ENCODE results near the gene INTS1.

Gene INTS1

DNA sequence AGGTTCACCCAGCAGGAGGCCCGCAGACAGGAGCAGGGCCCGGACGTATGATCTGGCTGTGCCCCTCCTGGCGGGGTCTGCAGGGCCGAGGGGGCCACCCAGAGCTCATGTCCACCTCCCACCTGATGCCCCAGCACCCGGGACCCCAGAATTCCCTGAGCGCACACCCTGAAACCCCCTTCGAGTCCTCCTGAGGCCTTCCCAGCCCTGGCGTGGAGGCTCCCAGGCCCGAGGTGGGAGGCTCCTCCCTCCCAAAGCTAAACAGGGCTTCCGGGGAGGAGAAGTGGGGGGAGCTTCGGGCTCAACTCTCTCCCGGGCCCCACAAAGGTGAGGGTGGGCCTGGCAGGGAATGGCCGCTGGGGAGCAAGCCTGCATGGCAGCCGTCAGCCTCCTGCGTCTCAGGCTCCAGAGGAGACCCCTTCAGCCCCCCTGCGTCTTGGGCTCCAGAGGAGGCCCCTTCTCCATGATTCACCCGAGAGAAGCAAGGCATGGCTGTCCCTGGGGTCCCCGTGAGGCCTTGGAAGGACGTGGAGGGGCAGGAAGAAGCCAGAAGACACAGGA lies 75.2 kb downstream of the INTS1 start:
- DNase-seq: no peak

DNA sequence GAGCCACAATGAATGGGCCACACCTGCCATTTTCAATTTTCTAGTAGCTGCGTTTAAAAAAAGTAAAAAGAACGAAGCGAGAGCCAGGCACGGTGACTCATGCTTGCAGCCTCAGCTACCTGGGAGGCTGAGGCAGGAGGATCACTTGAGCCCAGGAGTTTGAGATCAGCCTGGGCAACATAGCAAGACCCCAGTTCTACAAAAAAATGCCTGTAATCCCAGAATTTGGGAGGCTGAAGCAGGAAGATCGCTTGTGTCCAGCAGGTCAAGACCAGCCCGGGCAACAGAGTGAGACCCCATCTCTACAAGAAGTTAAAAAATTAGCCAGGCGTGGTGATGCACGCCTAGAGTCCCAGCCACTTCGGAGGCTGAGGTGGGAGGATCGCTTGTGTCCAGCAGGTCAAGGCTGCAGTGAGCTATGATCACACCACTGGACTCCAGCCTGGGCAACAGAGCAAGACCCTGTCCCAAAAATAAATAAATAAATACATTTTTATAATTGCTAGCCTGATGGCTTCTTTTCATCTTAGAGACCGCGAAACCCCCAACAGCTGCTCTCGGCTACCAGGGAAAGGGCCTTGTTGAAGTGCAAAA lies 77.0 kb downstream of the INTS1 start:
- DNase-seq: no peak

DNA sequence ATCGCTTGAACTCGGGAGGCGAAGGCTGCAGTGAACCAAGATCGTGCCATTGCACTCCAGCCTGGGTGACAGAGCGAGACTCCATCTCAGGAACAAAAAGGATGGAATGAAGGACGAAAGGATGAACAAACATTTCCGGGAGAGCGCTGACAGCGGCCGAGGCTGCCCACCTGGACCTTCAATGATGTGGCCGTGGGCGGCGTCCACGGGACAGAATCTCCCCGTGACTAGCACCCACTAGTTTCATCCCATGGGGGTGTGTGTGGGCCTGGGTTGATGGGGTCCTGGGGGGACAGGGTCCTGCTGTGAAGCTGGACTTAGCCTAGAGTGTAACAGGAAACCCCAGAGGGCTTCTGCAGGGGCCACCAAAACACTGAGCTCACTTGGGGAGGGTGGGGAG lies 77.7 kb downstream of the INTS1 start:
- no peak for DNase-seq

DNA sequence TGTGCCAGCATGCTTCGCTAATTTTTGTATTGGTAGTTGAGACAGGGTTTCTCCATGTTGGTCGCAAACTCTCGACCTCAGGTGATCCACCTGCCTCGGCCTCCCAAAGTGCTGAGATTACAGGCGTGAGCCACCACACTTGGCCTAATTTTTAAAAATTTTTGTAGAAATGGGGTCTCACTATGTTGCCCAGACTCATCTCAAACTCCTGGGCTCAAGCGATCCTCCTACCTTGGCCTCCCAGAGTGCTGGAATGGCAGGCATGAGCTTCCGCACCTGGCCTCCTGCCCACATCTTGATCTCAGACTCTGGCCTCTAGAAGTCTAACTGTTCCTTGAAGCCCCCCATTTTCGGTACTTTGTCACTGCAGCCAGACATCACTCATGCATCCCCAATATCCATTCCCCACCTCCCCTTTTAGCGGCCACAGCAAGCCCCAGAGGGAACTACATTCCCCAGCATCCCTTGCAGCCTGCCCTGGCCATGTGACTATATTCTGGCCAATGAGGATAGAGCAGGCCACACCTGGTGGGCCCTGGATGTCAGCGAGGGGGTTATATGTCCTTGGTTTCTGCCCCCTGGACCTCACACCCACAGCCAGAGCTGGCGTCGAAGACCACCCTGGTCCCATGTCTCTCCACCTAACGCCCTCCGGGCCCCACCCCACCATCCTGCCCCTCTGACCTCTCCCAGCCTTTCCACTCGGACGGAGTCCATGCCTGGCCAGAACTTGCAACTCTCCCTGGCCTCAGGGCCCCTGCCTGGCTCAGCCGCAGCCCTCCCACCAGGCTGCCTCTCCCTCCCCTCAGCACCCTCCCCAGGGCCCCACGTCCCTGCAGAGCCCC lies 78.7 kb downstream of the INTS1 start:
- no peak for DNase-seq

DNA sequence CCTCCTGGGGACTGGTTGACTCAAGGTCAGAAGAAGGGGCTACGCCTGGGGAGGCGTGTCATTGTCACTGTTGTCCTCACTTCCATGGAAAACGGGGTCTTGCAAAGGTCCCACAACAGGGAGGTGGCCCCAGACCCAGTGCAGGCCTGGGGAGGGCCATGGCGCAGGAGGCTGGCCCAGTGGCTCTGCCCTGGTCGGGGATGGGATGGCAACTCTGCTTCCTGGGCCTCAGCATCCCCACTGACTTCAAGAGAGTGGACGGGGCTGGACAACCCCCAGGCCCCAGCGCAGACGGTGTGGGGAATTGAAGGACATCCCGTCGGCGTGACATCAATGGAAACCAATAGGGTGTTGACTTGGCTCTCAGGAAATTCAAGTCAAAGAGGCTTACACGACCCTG lies 80.1 kb downstream of the INTS1 start:
- no peak for DNase-seq

DNA sequence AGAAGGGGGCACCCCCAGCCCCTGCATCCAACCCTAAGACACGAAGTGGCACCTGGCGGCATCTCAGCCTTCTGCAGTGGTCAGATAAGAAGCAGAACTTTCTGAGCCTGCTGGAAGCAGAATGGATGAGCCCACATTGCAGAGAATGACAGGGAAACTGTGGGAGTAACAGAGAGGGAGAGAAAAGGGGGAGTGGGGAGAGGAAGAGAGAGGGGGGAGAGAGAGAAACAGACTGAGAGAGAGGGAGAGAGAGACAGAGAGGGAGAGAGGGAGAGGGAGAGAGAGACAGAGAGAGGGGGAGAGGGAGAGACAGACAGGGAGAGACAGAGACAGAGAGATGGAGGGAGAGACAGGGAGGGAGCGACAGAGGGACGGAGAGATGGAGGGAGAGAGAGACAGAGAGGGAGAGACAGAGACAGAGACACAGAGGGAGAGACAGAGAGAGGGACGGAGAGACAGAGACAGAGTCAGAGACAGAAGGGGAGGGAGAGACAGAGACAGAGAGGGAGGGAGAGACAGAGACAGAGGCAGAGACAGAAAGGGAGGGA lies 80.9 kb downstream of the INTS1 start:
- DNase-seq: no peak

DNA sequence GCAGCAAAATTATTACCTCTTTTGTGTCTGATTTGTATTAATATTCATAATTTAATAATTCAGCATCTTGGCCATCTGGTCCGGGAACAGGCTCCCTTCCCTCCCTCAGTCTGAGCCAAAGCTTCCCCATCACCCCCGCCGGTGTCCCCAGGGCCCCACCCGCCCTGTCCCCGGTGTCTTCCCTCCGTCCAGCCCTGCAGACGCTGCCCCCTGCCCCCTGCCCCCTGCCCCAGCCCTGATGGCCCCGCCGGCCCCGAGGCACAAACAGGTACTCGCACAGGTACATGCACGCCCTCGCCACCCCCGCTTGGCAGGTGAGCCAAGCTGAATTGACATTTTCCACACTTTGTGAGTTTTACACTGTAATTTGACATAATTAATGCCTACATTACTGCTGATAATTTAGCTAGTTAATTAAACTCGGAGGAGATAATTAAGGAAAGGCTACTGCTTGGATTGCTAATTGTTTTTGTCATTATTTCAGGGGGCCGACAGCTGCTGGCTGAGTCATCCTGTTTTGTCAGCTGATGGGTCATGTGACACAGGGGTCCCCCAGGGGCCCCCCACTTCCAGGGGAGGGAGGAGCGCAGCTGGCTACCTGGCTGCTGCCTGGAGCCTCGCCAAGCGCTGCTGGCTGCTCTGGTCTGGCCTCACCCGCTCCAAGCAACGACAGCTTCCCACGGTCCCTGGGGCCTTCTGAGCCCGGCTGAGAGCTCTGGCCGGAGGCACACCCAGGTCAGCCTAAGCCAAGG lies 81.5 kb downstream of the INTS1 start:
- no peak for DNase-seq

DNA sequence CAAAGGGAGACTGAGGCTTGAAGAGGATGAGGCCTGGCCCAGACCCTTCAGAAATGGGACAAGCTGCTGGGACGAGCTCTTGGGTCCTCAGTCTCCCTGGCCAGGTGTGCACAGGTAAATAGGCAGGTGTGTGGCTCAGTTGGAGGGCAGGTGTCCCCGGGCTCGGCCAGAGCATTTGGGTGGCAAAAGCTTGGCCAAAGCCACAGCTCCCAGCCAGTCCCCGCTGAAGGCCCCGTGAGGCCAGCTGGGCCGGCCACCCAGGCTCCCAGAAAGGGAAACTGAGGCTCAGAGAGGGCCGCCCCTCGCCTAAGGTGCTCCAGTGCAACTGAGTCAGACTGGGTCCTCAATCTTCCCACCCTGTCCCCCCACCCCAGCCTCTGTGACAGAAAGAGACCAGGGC lies 82.2 kb downstream of the INTS1 start:
- no peak for DNase-seq

DNA sequence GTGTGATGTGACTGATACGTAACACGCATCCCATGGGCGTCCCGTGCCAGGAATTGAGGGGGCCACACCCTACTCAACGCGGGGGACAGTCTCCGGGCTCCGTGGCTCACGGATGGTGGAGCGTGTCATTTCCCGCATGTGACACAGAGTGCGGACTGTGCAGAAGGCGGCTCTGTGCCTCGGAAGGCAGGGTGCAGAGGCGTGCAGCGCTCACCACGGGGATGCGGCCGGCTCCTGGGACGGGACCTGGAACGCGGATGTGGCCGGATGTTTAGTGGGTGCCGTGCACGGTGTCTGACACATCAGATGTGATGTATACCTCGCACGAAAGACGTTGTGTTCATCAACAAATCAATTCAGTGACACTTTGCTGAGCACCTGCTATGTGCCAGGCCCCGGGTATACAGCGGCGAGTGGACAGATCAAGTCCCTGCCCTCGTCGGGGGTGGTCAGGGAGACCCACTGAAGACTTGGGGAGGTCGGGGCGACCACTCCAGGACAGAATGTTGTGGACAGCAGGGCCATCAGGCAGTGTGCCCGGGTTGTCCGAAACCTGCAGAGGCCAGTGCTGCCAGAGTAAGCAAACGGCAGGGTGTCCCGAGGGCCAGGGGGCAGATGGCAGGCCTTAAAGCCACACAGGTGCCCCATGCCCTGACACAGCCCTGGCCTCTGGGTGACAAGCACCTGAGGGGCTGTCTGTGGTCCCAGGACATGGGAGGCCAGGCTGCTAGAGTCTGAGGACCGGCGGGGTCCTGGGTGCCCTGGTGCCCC lies 83.0 kb downstream of the INTS1 start:
- DNase-seq: no peak
